CD1c-positive myeloid dendritic cell (primary cell): Measurements from ENCODE around the gene ZBTB48.
"Not testable (repeated sequence)": the region's sequence is repeated elsewhere in the genome, so short reads cannot be mapped to it uniquely, and the experiment has no call there.

Source experiments
- DNase-seq: peaks from one replicate; pipeline ENCODE4 v3.0.0-alpha.2; 2016; ENCODE audit errors: extremely low spot score

ZBTB48 gene

GRCh38 chr1:6579374-6580118, at the start of gene ZBTB48:
Gene ZBTB48 (plus strand): TSS chr1:6579994. CDS start chr1:6580610, 616 bp downstream.
- DNase-seq, result peak; percentile 99

GRCh38 chr1:6530504-6531160, 49.2 kb upstream of the ZBTB48 start:
- DNase-seq, result no peak

GRCh38 chr1:6531996-6532395, 47.8 kb upstream of the ZBTB48 start:
- DNase-seq, result no peak

GRCh38 chr1:6534248-6534822, 45.5 kb upstream of the ZBTB48 start:
- DNase-seq, result no peak

- peak; percentile 3 for DNase-seq
These were observed 44.6 kb upstream of the ZBTB48 start for GRCh38 chr1:6535214-6535613.

GRCh38 chr1:6536291-6536690, 43.5 kb upstream of the ZBTB48 start:
- DNase-seq, result no peak

GRCh38 chr1:6538956-6539355, 40.8 kb upstream of the ZBTB48 start:
- DNase-seq, result no peak

GRCh38 chr1:6544831-6545230, 35.0 kb upstream of the ZBTB48 start:
- DNase-seq, result no peak

- DNase-seq, result no peak
These were observed 34.3 kb upstream of the ZBTB48 start for GRCh38 chr1:6545276-6546112.

- DNase-seq, result peak; percentile 18
These were observed 33.5 kb upstream of the ZBTB48 start for GRCh38 chr1:6546326-6546725.

- no peak for DNase-seq
These were observed 32.5 kb upstream of the ZBTB48 start for GRCh38 chr1:6547301-6547700.

- DNase-seq, result peak; percentile 97
These were observed 25.5 kb upstream of the ZBTB48 start, which contains the start of gene NOL9 for GRCh38 chr1:6554031-6554906. Gene NOL9 (minus strand): TSS chr1:6554513. CDS start chr1:6554502, 11 bp downstream.

- no peak for DNase-seq
These were observed 24.7 kb upstream of the ZBTB48 start, which contains the start of gene TAS1R1 for GRCh38 chr1:6554907-6555778. Gene TAS1R1 (plus strand): TSS chr1:6555307. CDS start chr1:6555374, 67 bp downstream.

- no peak for DNase-seq
These were observed 22.2 kb upstream of the ZBTB48 start for GRCh38 chr1:6557597-6557996.

- DNase-seq, result not testable (repeated sequence)
These were observed 20.6 kb upstream of the ZBTB48 start for GRCh38 chr1:6559161-6559560.

- no peak for DNase-seq
These were observed 19.5 kb upstream of the ZBTB48 start for GRCh38 chr1:6560267-6560666.

GRCh38 chr1:6569033-6569432, 10.8 kb upstream of the ZBTB48 start:
- DNase-seq, result no peak

- DNase-seq, result no peak
These were observed 9.7 kb upstream of the ZBTB48 start for GRCh38 chr1:6570100-6570499.

GRCh38 chr1:6570987-6571386, 8.8 kb upstream of the ZBTB48 start:
- DNase-seq, result no peak
